ENCODE data around the gene MEAK7.

MEAK7 gene

DNA sequence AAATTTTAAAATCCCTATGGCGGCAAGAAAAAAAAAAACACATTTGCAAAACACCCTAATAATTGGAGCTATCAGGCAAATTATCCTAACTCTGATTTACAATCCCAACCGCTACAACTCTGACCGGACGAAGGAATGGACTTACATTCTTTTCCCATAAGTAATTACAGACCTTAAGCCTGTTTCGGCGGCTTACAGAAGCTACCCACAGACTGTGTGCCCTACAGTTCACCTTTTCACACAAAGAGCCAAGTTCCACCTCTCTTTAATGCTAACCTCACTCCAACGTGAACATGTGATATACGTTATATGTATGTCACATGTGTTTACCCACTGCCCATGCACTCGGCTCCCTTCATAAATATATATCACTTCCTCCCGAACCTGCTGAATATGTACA is 8.7 kb upstream of the MEAK7 start:
- no peak for DNase-seq (ENCODE audit: low read depth in 2 of 2)

DNA sequence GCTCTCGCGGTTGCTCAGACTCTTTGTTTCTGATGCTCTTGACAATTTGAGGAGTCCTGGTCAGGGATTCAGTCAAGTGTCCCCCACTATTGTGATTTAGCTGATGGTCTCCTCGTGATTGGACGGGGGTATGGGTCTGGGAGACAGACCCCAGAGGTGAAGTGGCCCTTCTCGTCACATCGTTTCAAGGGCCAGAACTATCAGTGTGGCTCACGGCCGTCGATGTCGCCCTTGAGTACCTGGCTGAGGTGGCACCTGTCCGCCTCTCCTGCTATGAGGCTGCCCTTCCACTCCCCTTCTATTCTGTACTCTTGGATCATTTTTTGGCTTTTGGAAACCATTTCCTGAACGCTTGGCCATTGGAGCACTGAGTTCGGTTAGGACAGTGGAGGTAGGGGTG is 7.4 kb upstream of the MEAK7 start:
- DNase-seq (ENCODE audit: low read depth in 2 of 2), result no peak

DNA sequence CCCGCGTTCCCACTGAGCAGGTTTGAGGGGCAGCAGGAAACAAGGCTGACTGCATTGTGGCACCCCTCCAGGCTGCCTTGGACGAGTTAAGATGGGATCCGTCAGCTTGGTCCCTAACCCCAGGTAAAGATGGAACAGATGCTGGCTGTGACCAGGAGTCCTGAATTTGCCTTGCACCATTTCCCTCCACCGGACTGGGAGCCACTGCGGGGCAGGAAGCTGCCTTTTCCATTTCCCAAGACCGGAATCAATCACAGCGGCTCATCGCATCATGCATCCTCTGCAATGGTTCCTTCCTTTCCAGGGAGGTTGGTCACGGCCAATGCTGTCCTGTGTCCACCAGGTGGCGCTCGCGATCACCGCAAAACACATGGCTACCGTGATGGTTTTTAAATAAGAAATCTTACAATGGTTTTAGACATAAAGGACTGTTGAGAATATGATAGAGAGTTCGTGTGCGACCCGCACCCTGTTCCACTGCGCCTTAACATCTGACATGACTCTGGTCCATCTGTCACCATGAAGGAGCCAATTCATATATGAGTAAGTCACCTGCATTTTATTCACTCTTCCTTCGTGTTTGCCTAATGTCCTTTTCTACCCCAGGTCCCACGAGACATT is 6.8 kb upstream of the MEAK7 start:
- peak; percentile 63 to 72 for DNase-seq (ENCODE audit: low read depth in 2 of 2)

DNA sequence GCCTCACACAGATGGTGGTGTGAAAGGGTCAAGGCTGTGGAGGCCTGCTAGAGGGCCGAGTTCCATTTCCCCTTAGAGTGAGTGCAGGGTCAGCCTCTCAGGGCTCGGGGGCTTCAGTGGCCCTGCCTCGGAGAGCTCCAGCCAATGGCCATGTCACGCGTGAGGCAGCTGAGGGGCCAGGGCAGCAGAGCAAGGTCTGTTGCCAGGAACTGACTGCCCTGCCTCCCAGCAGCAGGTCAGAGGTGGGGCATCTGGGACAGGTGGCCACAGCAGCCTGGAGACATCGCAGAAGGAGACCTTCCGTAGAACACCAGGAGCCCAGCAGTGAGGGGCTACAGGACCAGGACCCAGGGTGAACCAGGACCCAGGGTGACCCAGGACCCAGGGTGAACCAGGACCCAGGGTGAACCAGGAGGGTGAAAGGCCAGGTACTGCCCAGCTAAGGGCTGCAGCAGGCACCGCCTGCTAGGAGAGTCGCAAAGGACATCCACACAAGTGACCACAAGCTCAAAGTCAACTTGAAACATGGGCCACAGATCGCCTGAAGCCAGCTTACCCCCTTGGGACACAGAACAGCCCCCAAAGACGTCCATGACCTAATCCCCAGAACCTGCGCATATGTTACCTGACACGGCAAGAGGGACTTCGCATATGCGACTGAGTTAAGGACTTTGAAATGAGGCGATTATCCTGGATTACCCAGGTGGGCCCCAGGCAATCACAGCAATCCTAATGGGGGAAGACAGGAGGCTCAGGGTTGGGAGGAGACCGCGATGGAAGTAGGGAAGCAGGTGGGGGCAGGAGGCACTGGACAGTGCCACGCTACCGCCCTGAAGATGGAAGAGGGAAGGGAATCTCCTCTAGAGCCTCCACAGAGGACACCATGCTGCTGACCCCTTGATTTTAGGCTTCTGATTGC is 4.8 kb upstream of the MEAK7 start:
- DNase-seq (ENCODE audit: low read depth in 2 of 2), result no peak

DNA sequence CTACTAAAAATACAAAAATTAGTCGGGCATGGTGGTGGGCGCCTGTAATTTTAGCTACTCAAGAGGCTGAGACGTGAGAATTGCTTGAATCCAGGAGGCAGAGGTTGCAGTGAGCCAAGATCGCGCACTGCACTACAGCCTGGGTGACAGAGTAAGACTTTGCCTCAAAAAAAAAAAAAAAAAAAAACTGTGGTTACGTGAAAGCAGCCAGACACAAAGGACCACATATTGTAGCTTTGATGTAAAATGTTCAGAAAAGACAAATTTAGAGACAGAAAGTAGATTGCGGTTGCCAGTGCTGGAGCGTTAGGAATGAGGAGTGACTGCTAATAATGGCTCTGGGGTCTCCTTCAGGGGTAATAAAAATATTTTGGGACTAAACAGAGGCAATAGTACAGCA is 4.0 kb upstream of the MEAK7 start:
- DNase-seq (ENCODE audit: low read depth in 2 of 2), result no peak

DNA sequence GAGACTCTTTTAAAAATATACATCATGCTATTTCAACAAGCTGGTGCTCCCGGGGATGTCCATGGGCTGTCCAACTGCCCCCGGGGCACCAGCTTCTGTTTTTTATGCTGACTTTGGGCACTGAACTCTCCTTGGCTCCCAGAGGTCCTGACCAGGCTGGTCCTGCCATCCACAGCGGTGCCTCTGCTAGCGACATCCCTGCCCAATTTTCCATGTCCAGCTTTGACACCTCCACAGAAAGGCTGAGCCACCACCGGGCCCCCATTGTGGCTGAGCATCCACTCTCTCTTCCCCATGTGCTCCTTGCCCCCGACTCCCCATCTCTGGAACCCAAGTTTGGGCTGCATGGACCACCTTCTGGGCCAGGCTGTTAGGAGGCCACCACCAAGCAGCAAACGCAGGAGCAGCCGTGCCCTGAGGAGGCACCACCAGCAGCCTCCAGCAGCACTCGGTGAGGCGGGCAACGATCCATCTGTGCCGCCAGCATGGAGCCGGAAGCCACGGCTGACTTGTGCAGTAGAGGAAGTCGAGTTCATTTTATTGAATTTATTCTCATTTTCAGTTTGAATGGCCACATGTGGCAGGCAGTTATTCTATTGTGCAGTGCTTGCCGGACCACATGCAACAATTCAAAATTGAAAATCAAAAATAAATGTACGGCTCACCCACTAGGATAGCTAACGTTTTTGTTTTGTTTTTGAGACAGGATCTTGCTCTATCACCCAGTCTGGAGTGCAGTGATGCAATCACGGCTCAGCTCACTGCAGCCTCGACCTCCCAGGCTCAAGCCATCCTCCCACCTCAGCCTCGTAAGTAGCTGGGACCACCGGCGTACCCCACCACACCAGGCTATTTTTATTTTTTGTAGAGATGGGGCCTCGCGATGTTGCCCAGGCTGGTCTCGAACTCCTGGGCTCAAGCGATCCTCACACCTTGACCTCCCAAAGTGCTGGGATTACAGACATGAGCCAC is 2.8 kb upstream of the MEAK7 start:
- DNase-seq (ENCODE audit: low read depth in 2 of 2), result no peak

DNA sequence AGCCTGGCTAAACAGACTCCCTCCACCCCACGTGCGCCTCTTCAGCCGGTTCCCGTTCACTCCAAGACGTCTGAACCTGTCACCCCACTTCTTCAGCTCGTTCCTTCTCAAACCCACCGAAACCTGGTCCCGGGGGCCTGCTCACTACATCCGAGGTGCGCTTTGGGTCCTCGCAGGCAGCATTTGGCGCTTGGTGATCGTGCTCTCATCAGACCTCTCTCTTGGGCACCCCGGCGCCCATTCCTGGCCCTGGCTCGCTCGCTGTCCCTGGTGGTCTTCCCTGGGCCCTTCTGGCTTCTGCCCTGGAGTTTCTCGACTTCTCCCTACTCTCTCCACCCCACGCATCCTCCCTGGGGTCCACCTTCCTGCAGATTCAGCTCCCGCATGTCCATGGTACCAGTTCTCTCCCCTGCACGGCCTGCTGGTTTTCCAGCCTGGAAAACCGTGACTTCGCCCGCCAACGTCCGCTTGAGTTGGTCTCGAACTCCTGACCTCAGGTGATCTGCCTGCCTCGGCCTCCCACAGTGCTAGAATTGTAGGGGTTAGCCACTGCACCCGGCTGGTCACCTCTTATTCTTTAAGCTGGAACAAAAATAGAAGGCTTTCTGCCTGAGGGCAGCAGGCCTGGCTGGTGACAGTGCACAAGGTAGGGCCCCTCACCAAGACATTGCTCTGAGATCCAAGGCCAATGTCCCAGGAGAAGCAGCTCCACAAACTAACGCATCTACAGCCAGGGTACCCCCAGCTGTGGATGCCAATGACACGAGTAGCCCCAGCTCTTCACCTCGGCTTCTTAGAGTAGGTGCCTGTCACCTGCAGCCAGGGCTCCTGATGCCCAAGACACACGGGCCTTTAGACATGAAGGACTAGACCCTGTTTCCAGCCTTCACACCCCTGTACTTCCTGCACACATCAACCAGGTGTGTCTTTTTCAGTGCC is 1.1 kb upstream of the MEAK7 start:
- DNase-seq (ENCODE audit: low read depth in 2 of 2), result no peak

DNA sequence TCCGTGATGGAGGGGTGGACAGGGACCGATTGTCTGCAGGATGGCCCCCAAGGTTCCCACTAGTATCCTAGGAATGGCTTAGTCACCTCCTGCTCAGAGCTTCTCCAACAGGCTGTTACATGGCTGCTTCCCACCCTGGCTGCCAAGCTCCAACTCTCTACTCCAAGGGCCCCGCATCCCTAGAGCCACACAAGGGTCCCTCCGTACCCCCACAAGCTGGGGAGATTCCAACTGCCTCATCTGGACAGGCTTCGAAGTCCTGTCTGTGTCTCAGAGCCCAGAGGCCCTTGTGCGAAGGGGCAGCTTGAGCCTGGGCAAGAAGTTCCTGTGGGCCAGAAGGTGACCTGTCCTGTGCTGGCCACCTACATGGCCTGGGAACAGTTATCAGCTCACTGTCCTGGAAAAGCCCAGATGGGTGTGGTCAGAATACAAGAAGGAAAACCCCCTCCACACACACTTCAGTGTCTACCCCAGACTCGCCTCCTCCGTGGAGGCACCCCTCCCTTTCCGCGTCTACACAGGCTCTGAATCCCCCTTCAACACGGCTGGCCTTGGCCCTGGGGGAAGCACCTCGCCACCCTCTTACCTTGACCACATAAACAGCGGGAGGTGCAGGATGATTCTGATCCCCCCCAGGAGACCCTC is 586 bp downstream of the MEAK7 start:
- no peak for DNase-seq (ENCODE audit: low read depth in 2 of 2)

DNA sequence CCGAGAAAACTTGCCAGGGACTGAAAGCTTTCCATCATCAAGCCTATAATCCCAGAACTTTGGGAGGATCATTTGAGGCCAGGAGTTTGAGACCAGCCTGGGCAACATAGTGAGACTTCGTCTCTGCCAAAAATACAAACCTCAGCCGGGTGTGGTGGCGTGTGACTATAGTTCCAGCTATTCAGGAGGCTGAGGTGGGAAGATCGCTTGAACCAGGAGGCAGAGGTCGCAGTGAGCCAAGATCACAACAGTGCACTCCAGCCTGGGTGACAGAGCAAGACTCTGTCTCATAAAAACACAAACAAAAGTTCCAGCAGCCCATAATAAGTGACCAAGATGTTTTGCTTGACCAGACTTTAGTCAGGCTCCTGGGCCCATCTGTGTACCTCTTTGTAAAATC is 1.9 kb downstream of the MEAK7 start:
- DNase-seq (ENCODE audit: low read depth in 2 of 2), result no peak

DNA sequence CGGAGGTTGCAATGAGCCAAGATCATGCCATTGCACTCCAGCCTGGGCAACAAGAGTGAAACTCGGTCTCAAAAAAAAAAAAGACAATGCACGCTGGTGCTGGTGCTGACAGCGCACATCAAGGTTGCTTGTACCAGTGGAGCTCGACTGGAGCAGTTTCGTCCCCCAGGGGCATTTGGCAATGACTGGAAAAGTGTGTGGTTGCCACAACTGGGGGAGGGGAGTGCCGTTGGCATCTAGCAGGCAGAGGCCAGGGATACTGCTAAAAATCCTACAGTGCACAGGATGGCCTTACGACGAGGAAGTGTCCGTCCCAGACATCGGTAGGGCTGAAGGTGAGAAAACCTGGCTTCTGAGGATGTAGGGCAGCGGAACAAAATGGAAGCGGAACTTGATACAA is 2.4 kb downstream of the MEAK7 start:
- DNase-seq (ENCODE audit: low read depth in 2 of 2), result no peak

DNA sequence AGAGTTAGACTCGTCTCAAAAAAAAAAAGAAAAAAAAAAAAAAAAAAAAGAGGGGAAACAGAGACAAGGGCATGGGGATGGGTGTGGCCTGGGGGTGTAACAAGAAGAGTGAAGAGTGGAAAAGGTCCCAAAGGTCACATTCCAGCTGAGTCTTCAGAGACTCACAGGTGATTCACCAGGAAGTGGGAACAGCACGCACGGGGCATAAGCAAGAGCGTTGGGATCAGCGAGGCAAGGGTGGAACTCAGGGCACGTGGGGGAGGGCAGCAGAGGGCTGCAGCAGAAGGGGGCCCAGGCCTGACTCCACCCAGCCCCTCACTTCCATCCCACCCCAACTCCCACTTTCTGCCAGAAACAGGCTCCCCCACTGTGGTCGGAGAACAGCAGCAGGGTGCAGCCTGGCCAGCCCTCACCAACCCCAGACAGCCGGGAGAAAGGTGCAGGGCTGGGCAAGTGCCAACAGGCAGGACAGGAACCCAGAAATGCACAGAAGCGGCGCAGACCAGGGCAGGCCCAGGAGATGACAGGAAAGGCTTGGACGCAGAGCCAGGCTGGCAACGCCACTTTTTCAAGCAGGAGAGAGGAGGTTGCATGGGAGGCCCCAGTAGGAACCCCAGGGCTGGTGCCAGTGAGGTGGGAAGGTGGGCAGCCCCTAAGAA is 3.3 kb downstream of the MEAK7 start:
- no peak for DNase-seq (ENCODE audit: low read depth in 2 of 2)

DNA sequence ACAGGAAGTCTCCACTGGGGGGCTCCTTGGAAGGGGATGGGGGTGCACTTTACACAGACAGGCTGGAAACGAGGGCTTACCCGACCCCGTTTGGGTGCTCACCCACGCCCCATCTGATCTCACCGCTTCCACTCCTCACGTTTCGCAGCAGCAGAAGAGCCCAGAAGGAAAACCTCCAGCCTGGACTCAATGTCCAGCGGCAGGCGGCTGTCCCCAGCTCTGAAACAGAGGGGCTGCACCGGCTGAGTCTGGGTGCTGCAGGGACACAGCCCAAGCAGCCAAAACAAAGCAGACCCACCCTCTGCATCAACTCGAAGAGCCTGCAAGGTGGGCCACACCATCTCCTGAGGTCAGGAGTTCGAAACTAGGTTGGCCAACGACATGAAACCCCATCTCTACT is 3.9 kb downstream of the MEAK7 start:
- no peak for DNase-seq (ENCODE audit: low read depth in 2 of 2)

DNA sequence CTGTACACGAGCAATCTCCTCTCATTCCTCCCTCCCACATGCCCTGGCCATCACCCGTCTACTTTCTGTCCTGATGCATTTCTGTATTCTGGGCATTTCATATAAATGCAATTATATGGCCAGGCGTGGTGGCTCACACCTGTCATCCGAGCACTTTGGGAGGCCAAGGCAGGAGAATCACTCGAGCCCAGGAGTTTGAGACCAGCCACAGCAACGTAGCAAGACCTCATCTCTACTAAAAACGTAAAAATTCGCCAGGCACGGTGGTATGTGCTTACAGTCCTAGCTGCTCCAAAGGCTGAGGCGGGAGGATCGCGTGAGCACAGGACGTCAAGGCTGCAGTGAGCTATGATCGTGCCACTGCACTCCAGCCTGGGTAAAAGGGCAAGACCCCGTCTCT is 4.8 kb downstream of the MEAK7 start:
- no peak for DNase-seq (ENCODE audit: low read depth in 2 of 2)

DNA sequence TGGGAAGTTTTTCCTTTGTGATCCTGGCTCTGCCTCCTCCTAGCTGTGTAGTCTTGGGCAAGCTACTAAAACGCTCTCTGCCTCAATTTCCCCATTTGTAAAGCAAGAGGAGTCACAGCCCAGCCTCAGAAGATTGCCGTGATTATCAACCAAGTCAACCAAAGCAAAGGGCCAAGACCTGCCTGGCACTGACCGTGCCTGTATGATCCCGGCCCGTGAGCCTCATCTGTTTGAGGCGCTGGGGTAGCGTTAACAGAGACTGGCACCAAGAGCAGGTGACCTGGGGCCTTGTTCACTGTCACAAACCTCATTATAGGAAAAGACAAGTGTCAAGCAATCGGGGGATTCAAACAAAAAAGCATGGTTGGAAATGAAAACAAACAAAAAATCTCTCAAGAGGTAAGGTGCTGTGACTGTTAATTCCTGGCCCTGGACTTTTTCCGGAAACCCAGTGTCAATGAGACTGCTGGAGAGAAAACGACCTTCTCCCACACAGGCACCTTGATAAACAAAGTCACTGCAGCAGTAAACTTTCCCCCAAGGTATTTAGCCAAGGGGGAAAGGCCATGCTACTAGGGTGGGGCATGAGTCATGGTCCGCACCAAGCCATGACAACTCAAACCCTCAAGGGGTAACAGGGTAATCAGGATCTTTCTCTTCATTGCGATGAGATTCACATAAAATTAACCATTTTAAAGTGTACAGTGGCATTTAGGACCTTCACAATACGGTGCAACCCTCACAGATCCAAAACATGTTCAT is 5.4 kb downstream of the MEAK7 start:
- DNase-seq (ENCODE audit: low read depth in 2 of 2), result no peak

DNA sequence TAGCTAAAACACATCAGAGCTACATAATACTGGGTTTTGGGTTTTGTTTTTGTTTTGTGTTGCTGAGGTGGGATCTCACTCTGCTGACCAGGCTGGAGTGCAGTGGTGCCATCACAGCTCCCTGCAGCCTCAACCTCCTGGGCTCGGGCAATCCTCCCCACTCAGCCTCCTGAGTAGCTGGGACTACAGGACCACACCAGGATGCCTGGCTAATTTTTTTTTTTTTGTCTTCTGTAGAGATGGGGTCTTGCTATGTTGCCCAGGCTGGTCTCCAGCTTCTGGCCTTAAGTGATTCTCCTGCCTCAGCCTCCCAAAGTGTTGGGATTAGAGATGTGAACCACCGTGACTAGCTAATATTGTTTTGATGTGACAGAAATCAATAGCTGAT is 6.2 kb downstream of the MEAK7 start:
- no peak for DNase-seq (ENCODE audit: low read depth in 2 of 2)

DNA sequence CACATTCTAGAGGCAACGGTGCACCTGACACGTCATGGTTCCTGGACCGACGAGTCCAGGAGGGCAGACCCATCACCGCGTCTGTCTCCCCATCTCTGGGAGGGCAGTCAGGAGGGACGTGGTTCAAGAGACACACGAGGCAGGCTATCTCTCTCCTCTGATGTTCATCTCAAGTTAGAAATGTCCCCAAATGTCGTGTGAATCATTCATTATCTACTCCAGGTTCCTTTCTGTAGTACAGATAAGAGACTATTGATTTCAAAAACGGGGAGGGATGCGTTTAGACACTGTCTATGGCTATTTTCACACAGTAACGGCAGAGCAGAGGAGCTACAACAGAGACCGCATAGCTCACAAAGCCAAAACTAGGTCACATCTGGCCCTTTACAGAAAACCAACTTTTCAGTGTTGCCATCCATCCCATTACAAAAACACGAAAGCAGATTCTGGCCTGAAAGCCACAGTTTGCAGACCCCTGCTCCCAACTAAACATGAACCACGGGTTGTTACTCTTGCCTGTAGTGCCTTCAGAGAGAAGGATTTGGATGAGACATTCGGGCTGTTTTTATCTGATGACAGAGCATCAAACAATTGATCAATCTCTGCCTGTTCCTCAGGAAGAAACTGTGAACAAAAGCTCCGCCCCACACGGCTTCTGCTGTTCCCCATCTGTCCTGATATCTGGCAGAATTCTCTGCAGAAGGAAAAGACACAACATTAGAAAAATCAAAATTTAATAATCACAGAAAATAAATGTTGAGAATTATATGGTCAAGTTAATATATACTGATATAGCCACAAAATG is 6.8 kb downstream of the MEAK7 start:
- no peak for DNase-seq (ENCODE audit: low read depth in 2 of 2)

DNA sequence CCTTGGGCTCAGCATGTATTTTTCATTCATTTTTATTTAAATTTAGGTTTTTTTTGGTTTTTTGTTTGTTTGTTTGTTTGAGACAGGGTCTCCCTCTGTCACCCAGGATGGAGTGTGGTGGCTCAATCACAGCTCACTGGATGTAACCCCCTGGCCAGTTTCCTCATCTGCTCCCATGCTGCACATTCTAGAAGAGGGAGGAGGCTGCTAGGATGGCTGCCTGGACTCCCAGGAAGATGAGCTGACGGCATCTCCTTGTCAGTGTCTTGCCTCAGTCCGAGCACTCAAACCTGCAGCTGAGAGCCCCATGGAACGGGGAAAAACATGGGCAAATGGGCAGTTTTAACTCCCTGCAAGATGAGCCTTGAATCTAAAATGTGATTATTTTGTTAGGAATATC is 7.5 kb downstream of the MEAK7 start:
- DNase-seq (ENCODE audit: low read depth in 2 of 2), result no peak

DNA sequence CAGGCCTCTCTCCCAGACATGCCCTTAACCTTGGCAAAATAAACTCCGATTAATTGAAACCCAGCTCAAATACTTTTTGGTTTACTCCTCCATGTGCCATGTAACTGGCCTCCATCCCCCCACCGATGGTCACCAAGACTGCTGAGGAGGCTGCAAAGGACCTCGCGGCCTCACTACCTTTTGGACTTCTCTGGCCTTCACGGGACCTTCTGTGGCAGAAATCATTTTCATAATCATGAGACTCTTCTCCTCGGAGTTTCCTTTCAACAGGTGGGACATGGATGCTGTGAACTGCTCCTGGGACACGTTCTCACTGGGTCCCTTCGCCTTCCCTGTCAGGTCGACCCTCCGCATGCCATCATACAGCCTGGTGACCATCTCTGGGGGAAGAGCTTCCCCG is 9.0 kb downstream of the MEAK7 start:
- DNase-seq (ENCODE audit: low read depth in 2 of 2), result no peak

DNA sequence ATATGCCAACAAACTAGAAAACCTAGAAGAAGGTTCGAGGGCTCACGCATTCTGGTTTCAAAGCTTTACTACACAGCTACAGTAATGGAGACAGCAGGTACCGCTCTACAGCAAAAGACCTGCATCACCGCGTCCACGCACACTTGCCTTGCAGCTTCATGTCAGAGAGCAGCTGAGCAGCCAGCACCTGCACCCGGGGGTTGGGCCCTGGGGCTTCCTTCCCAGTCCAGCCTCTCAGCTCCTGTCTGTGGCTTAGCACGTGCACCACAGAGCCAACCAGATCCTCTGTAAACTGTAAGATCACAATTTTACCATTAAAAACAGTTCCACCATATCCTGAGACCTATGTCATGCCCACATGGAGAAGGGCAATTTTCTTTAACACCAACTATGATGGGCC is 15.3 kb downstream of the MEAK7 start:
- no peak for DNase-seq (ENCODE audit: low read depth in 2 of 2)

Measured in stimulated activated CD8-positive, alpha-beta memory T cell treated with anti-CD3 and anti-CD28 coated beads, Interleukin-15, amount 100 ng/mL, for 48 hours (primary cell).